Amniotic epithelial cell (primary cell): Measurements from ENCODE around the gene ADA.
"Not testable (repeated sequence)": the region's sequence is repeated elsewhere in the genome, so short reads cannot be mapped to it uniquely, and the experiment has no call there.

Experiments used
- DNase-seq: peaks from one replicate; pipeline ENCODE4 v3.0.0-alpha.2; 2010; ENCODE audit warnings: low read depth

ADA gene

DNA sequence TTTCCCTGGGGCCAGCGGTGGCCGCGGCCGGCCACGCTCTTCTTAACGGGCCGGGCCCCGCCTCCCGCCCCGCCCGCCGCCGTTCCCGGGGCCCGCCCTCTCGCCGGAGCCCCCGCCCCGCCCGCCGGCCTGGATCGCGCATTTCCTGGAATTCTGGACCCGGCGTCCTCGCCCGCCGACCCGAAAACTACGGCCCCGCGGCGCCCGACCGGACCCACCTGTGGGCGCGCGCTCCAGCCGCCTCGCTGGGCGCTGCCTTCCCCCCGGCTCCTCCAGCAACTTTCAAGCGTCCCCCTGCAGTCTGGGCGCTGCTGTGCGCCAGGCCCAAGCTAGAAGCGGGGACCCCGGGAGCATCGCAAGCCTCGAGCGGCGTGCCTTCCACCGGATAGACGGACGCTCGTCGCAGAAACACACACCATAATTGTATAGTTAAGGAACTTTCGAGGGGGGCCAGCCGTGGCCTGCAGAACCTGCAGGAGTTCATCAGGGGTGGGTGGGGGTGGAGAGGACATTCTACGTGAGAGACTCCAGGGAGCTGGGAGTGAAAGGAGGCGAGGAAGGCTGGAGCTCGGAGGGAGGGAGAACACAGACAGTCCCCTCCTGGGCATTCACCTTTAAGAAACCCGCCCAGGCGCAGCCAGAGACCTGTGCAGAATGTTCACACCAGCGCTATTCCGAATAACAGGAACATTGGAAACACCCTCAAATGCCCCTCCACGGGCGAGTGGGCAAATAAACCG lies at the start of gene ADA:
Gene ADA (minus strand): TSS at position 16 of the 740 bp plus-strand sequence. CDS start 92 bp downstream, outside the sequence.
- peak; percentile 44 for DNase-seq

DNA sequence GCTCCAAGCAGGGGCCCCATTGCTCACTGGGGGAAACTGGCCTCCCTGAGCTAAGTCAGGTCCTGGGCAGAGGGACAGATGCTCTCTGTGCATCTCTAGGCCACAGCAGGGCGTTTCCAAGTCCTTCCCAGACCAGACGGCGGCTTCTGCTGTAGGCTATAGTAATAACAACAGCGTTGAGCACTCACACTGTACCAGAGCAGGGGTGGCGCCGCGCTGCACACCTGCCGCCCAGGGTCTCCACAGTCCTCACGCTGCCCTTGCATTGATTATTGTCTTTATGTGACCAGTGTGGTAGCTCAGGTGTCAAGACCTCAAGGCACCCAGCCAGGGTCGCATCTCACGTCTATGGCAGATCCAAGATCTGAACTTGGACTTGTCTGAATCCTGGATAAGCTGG lies 48.8 kb upstream of the ADA start:
- no peak for DNase-seq

DNA sequence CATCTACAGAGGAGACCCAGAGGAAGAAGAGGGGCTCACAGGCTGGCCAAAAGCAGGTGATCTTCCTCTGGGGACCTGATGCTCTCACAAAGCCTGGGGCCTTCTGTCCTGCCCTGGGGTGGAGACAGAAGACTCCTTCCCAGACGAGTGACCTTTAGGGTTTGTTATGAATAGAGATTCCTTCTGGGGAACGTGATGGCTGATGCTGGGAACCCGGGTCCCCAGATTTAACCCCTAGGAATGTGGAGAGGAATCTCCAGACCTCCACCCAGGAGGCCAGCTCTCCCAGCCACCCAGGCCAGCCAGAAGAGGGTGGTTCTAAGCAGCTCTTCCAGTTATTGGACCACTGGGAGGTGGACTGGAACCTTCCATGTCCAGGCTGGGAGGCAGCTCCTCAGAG lies 46.9 kb upstream of the ADA start:
- DNase-seq = no peak

DNA sequence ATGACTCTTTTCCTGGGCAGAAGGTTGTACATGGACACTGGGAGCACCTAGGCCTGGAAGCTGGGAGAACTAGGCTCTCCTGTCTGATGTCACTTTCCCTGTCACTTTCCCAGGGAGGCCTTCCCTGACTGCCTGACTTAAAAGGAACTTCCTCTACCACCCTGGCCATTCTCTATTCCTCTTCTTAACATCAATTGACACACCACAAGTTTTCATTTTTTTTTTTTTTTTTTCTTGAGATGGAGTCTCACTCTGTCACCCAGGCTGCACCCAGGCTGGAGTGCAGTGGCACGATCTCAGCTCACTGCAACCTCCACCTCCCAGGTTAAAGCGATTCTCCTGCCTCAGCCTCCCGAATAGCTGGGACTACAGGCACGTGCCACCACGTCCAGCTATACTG lies 45.5 kb upstream of the ADA start:
- DNase-seq = not testable (repeated sequence)

DNA sequence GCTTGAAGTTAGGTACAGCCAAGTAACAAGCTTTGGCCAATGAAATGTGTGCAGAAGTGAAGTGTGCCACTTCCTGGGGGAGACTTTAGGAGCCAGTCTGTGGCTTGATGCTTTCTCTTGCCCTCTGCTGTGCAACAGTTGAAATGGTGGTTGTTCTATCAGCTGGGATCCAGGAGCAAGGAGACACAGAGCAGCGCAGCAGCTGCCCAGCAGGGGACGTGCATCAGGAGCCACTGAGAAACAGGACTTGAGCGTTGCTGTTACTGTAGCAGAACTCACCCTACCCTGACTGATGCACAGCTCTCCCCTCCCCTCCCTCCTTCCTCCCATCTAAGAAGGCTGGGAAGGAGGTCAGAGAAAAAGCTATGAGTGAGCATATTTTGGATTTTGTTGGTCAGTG lies 44.8 kb upstream of the ADA start:
- DNase-seq = no peak

DNA sequence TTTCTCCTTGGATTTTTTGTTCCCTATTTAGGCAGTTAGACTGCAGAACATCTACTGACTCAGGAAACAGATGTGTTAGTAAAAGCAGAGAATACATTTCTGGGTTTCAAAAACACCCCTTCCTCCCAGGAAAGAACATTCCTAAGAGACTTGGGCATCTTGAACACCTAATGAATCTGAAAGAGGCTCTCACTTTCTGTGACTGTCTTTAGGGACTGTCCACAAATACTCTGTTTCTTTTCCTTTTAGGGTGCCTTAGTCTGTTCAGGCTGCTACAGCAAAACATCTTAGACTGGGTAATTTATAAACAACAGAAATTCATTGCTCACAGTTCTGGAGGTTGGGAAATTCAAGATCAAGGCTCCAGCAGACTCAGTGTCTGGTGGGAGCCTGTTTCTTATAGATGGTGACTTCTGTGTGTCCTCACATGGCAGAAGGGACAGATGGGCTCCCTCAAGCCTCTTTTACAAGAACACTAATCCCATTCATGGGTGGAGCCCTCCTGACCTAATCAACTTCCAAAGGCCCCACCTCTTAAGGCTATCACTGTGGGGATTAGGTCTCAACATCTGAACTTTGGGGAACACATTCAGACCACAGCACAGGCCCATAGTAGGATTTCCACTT lies 44.3 kb upstream of the ADA start:
- peak; percentile 77 for DNase-seq

DNA sequence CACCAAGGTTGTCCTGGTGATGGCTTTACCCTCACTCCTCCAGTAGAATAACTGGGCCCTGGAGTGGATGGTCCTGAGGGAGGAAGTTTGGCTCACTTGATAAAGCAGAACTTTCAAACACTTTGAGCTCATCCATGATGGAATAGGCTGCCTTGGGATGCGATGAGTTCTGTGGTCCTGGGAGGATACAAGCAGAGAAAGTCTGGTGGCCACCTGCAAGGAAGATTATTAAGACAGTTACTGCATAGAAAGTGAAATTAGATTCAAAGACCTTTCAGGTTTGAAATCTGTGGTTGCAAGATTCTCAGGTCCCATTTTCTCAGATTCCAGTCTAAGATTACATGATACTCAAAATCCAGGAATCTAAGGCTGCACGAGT lies 43.8 kb upstream of the ADA start:
- DNase-seq = no peak

DNA sequence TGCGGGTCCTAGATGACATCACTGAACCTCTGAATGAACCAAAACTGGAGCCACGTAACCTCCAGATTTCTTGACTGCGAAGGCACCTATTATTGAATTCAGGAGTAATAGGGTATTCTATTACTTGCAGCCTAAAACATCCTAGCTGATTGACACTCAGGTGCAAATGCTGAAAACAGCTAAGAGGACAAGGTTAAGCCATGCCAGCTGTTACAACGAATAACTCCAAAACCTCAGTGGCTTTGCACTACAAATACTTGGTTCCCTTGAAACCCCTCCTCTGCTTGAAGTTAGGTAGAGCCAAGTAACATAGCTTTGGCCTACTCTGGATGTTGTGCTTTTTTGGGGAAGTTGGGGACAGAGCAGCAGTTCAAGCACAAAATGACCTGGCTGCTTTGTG lies 42.7 kb upstream of the ADA start:
- DNase-seq = no peak

DNA sequence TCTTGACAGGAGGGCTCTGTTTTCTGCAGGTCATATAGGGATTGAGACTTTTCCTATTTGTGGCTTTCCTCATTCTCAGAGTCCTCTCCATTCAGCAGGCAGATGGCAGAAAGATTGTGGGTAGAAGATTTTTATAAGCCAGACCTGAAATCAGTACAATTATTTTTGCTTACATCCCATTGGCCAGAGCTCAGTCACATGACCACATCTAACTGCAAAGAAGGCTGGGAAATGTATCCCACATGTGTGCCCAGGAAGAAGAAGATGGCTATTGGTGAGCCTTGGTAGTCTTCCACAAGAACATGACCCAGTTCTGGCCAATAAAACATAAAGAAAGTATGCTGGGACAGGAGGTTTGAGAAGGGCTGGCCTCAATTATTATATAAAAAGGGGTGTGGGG lies 42.1 kb upstream of the ADA start:
- DNase-seq = no peak

DNA sequence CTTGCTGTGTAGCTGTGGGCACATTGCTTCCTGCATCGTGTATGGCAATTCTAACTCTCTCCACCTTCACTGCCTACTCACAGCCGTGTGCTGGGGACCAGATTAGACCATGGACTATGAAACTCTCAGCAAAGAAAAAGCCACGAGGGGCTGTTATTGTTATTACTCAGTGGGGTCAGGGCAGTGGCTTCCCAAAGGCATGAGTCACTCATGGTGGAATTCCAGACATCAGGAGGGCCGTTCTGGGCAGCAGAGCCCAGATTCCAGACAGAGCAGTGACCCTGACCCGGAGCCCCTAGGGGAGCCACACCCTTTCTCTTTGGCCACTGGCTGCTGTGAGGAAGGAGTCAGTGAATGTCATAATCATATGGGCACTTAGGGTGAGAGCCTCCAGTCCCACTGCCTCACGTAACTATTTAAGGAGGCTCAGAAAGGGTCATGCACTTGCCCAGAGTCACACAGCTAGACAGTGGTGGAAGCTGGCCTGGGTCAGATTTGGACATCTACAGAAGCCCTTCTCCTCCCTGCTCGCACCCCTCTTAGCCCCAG lies 41.5 kb upstream of the ADA start:
- DNase-seq = peak; percentile 95

DNA sequence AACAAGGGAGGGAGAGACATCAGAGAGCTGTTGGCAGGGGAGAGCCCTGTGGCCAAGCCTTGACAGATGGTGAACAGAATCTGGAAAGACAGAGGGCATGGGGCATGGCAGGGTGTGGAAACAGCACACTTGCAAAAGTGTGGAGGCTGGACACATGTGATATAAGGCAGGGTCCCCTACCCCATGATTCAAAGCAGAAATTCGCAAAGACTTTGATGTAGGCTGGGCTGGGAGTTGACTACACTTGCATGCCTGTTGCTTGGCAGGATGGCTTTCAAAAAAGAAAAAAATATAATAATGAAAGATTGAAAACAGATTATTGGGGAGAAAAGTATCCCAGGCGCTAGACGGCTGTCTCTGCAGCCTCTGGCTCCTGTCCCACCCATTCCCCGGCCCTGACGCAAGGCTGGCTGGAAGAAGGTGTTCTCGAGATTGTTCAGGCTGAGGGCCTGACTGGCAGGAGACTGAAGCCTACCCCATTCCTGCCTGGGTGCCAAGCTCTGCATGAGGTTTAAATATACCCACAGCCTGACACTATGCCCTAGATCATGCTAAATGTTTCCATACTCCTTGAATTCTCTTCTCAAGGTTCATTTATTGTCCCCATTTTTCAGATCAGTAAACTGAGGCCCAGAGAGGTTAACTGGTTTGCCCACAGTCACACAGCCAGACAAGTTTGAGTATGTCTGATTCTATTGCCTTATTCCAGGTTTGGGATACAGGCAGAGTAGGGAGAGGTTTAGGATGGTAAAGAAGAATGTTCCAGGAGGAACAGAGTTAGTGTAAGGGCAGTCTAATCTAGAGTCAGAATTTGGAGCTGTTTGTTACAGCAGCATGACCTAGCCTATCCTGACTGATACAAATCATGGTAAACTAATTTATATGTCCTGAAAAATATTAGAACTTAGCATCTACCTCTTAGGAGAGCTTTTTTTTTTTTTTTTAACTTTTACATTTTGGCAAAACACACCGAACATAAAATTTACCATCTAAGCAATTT lies 40.2 kb upstream of the ADA start:
- DNase-seq = no peak

DNA sequence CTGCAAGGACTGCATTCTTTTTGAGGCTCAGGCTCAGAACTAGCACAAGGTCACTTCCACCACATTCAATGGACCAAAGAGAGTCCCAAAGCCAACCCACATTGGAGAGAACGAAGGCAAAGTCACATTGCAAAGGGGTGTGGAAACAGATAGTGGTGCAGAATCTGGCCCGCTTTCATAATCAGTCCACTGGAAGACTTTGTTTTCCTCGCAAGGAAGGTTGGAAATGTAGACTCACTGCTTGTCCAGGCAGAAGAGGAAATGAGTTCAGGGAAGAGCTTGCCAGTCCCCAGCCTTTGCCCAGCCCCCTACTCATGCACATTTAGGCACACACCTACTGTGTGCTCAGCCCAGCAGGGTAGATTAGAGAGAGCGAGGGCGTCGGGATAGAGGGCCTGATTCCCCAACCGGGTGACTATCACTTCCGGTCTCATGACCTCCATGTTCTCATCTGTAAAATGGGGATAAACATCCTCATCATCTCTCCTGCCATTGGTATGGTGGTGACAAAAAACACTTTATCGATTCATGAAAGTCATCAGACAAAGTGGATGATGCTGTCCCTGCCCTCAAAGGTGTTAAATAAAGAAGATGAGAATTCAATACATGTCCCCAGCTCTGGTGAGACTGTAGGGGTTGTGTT lies 39.4 kb upstream of the ADA start:
- peak; percentile 25 for DNase-seq

DNA sequence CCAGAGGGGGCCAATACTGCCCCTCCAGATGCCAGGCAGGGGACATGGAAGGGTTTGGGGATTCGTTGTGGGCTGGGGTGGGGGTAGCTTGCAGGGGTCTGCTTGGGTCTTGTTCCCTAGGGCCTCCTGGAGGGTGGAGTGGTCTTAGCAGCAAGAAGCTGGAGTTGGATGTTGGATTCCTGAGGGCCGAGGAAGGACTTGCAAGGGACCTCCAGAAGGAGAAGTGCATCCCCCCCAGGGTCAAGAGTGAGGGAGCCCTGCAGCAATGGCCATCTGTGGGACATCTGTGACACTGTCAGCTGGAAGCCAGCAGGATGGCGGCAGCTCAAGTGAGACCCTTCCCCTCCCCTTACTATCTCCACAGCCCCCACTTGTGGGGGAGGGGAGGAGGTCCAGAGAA lies 38.3 kb upstream of the ADA start:
- no peak for DNase-seq

DNA sequence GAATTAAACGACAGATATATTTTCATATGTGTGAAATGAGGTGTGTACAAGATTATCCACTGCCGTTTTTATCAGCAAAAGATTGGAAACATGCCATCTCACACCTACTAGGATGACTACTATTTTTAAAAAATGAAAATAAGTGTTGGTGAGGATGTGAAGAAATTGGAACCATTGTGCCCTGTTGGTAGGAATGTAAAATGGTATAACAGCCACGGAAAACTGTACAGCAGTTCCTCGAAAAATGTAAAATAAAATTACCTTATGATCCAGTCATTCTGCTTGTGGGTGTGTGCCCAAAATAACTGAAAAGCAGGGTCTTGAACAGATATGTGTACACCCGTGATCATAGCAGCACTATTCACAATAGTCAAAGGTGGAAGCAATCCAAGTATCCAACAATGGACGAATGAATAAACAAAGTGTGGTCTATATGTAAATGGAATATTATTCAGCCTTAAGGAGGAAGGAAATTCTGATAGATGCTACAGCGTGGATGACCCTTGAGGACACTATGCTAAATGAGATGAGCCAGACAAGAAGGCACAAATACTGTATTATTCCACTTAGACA lies 36.6 kb upstream of the ADA start:
- DNase-seq = no peak

DNA sequence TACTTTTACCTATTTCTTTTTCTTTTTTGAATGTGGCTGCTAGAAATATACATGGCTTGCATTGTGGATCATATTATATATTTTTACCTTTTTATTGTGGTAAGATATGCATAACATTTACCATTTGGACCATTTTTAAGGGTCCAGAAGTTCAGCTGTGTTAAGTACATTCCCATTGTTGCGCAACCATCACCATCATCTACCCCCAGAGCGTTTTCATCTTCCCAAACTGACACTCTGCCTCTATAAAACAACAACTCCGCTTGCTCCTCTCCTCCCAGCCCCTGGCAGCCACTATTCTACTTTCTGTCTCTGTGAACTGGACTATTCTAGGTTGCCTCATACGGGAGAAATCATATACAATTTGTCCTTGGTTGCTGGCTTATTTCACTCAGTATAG lies 35.4 kb upstream of the ADA start:
- no peak for DNase-seq

DNA sequence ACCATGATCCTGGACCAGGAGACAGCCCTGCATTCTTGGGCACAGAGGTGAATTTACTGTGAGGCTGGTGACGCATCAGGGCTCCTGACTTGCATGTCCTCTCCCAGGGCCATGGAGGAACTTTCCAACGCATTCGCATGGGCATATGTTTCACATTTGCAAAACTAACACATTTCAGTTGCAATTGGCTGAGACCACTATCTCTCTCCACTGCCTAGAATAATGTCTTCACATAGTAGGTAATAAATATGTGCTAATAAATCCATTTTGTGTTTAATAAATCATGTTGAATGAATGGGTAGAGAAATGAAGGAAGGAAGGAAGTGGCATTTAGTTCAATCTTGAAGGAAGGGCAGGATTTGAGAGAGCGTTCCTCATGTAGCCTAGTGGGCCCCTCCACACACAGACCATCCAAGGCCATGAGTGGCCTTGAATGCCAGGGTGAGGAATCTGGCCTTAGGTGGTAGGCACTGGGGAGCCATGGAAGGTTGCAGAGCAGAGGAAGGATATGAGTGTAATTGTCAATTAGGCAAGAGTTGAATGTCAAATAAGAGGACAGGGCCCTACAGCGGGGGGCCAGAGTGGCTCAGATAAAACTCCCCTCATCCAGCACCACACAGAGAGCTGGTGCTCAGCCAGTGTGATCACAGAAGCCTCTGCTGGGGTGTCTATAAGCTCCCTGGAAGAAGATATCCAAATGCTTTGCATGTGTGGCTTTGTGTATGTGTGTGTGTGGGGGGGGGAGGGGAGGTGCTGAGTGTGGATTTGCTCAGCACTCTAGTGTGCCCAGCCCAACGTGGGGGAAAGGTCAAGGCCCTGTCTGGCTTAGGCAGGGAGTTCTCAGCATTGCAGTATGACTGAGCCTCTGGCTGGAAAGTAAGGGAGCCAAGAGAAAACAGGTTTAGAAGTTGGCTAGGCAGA lies 32.8 kb upstream of the ADA start:
- DNase-seq = no peak

DNA sequence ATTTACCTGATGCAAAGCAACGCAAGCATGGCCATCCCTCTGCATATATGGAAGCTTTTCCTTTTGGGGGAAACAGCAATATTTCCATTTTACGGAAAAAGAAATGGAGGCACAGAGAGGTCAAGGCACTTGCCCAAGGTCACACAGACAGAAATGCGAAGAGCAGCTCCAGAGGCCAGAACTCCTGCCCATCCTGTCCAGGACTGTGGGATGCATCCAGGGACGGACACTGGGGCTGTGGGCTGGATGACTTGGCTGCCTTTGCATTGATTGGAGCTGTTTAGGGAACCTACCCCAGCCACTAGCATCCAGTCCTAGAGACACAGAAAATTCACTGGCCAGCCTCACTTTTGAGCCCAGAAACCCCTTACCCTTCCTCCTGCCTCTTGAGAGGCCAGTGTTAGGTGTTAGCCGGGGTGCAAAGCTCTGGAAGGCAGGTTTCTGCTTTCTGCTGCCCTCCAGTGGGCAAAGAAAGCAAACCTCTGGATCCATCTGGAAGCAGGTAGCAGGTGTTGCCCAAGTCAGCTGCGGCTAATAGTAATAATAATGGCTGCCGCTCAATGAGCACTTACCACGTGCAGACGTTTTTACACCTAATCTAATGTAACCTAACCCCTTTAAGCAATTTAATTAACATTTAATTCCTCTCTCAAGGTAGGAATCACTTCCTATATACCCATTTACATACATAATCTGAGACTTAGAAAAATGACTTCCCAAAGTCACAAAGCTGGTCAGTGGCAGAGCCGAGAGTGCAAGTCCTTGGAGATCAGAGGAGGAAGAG lies 32.0 kb upstream of the ADA start:
- DNase-seq = peak; percentile 31

DNA sequence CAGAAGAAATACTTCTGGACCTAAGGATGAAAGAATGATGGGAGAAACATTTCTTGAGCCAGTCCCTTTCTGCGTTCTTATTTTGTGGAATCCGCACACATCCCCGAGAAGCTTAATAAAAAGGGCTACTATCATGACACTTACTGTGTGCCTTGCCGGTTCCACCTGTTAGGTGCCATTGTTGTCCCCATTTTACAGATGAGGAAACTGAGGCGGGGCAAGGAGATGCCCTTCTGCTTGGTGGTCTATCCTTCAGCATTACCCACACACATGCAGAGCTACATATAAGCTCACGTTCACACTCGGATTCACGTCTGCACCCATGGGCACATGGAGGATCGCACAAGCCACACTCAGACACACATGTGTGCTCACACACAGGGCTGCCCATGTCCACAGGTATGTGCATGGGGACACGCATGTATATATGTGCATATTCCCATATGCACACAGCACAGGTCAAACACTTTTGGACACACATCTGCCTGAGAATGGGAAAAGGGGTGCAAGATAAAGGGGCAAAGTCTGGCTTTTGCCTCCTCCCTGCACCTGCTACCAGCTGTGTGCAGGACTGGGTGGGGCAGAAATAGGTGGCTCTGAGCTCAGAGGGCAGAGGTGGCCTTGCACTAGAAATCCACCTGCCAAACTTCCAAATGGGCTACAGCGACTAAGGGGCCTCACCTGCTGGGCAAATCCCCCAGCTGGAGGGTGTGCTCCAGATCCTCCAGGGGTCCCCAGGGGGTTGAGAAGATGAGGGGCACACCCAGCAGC lies 30.5 kb upstream of the ADA start:
- DNase-seq = no peak
